DND-41 (cell line): ENCODE data around the gene FAM234A.

Experiments used
- EZH2 ChIP-seq: IDR thresholded peaks from 3 replicates; pipeline ENCODE4 v1.6.1; 2012; ENCODE audit warnings: borderline replicate concordance, low read depth, mild to moderate bottlenecking, moderate library complexity, low read length, inconsistent platforms; ENCODE audit not compliant: severe bottlenecking
- TF ChIP-seq, protein P1 (sequence below): IDR thresholded peaks from 2 replicates; pipeline ENCODE4 v1.5.1; 2012; ENCODE audit warnings: borderline replicate concordance, low read length, moderate library complexity, mild to moderate bottlenecking; ENCODE audit not compliant: poor library complexity, severe bottlenecking; ENCODE audit errors: extremely low read depth

DNA sequence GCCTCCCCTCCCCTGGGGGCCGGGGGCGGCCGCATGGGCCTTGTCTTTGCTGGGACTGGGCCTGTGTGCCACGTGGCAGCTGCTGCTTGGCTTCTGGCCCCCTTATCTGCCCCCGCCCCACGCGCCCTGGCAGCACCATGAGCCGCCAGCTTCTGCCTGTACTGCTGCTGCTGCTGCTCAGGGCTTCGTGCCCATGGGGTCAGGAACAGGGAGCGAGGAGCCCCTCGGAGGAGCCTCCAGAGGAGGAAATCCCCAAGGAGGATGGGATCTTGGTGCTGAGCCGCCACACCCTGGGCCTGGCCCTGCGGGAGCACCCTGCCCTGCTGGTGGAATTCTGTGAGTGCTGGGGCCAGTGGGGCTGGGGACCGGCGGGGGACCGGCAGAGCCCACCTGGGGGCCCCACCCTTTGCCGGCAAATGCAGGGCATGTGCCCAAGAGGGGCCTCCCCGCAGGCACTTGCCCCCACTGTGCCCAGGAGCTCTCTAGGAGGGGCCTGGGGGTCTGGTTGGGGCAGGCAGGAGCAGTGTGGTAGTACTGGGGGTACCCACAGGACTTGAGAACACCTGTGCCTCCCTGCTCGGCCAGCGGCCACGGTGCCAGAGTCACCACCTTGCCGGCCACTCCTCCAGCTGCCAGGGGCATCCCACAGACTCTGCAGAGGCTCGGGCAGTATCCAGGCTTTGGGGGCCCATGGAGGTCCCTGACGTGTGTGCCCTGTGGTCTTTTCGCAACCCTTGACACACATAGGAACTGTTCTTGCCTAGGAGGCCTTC is 48.6 kb downstream of the FAM234A start, which contains the start of gene PDIA2:
- TF ChIP-seq, protein P1, sequence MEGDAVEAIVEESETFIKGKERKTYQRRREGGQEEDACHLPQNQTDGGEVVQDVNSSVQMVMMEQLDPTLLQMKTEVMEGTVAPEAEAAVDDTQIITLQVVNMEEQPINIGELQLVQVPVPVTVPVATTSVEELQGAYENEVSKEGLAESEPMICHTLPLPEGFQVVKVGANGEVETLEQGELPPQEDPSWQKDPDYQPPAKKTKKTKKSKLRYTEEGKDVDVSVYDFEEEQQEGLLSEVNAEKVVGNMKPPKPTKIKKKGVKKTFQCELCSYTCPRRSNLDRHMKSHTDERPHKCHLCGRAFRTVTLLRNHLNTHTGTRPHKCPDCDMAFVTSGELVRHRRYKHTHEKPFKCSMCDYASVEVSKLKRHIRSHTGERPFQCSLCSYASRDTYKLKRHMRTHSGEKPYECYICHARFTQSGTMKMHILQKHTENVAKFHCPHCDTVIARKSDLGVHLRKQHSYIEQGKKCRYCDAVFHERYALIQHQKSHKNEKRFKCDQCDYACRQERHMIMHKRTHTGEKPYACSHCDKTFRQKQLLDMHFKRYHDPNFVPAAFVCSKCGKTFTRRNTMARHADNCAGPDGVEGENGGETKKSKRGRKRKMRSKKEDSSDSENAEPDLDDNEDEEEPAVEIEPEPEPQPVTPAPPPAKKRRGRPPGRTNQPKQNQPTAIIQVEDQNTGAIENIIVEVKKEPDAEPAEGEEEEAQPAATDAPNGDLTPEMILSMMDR: no peak
- no peak for TF ChIP-seq EZH2
